Left lung (tissue), 10 donors: ENCODE measurements around the gene IL17B. TPM values are rescaled to one million over a fixed set of nuclear protein-coding genes. Genes with fewer than 3 reads are reported as not detected.

Source experiments
- ATAC-seq: fragments of 200-7000 bp; cut with Tn5 transposase; one replicate; pipeline ENCODE4 v1.9.1; 2020; ENCODE audit warnings: moderate library complexity
- DNase-seq, 4 donors: peaks; one replicate each; pipeline ENCODE4 v3.0.0-alpha.2; 2013 to 2020
- H3K27ac ChIP-seq, 2 donors: fragments of 200-600 bp; sonication (generic) in 1 of 2; one replicate each; pipeline versions ENCODE4 v1.5.0 to v1.8.0; 2020 to 2021
- H3K27me3 ChIP-seq, 2 donors: fragments of 200-600 bp; sonication (generic) in 1 of 2; one replicate each; pipeline versions ENCODE4 v1.5.0 to v1.8.0; 2020 to 2021
- H3K36me3 ChIP-seq, 2 donors: fragments of 200-600 bp; sonication (generic) in 1 of 2; one replicate each; pipeline versions ENCODE4 v1.5.0 to v1.8.0; 2020 to 2021
- H3K4me1 ChIP-seq, 2 donors: fragments of 200-600 bp; one replicate each; pipeline ENCODE4 v1.8.0; 2021
- H3K4me3 ChIP-seq, 2 donors: fragments of 200-600 bp; sonication (generic) in 1 of 2; one replicate each; pipeline versions ENCODE4 v1.5.0 to v1.8.0; 2020 to 2021; ENCODE audit warnings: mild to moderate bottlenecking in 1 of 2
- H3K9me3 ChIP-seq, 2 donors: fragments of 200-600 bp; sonication (generic) in 1 of 2; one replicate each; pipeline versions ENCODE4 v1.5.0 to v1.8.0; 2020 to 2021
- CTCF ChIP-seq, 2 donors: fragments of 200-600 bp; sonication (generic) in 1 of 2; IDR thresholded peaks; one replicate each; pipeline versions ENCODE4 v1.5.0 to v1.8.0; 2021; ENCODE audit warnings: antibody characterized with exemption in 2 of 2
- intact Hi-C, 2 donors: fragments of 100-400 bp; cut with DNase I; formaldehyde crosslinking; loops; one replicate each; pipeline versions ENCODE4 v1.11.2 to v1.14.2; 2022
- polyA plus RNA-seq, 6 donors: library from polyadenylated mRNA; unstranded; fragments of 120-200 nt; gene quantifications; one replicate each; pipeline ENCODE4 v1.2.1, GENCODE V29; 2013; ENCODE audit not compliant: insufficient read length in 6 of 6
- total RNA-seq, 2 donors: library from RNA; stranded (reverse); fragmentation: NEBNext Ultra II Directional; extraction: Animal tissue kit (Norgen Biotek cat#: 25700); gene quantifications; one replicate each; pipeline ENCODE4 v1.2.1, GENCODE V29; 2021
- donor health status: DM: no; HTN: yes; CAD: no.
- donor health status: DM: no; HTN: no; CAD: no.

IL17B gene
- total and polyA plus RNA-seq, 8 donors = 0.42 to 1.9 (median 1.4) TPM; not detected in 1

DNA sequence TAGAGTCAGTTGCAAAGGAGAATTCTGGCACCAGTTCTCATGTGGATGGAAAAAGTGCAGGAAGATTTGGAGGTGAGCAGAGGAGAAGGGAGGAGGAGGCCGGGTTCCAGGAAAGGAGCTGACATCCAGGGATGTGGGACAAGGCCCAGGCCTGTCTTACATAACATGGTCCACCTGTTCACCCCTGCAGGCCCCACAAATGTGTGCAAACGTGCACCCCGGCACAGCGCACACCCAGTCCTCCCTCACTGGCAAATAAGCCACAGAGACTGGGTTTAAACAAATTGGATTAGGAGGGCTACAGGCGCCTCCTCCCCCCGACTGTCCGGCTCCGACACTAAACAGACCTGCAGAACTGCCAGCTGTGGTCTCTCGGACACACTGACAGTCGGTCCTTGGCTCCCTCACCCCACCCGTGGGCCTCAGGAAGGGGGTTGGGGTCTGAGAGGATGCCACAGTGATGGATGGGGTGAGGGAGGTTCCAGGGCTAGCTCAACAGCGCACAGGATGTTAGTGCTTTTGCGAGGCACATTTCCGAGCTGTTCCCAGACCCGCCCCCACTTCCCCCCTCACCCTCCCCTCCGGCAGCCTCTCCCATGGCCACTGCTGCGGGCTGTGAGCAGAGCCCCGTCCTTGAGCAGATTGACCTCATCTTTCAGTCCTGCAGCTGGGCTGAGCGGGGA, 43.4 kb upstream of the IL17B start:
- DNase-seq (peak in 2 of 4 donors; percentile 92 to 96), ATAC-seq (peak; percentile 71)
- no peak for TF ChIP-seq CTCF (IDR thresholded peaks at IDR 0.05)
- H3K4me1 ChIP-seq = peaks cover 32 to 59% of the 10 kb centered on the region in 2 donors
- peak overlapping the region; percentile 70 to 81 for H3K27ac ChIP-seq
- no peaks in the 10 kb centered on the region for H3K9me3 ChIP-seq
- H3K27me3 ChIP-seq = no peaks in the 10 kb centered on the region
- H3K36me3 ChIP-seq = no peaks in the 10 kb centered on the region
- no peak overlapping the region for H3K4me3 ChIP-seq
- intact Hi-C loops = no loop called here

DNA sequence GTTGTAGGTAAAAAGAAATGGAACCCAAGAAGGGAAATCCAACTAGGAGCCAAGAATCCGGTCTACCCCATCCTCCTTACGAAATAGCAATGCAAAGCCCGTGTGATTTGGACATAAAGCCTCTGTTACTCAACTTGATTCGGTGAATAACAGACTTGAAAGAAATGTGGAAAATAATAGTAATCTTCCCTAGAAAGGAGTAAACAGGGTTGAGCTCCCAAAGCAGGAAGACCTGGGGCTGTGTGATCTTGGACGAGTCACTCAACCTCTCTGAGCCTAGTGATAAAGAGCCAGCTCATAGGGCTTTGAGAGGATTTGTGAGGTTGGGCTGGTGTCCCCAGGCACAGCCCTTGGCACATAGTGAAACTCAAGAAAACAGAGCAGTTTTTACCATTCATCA, 42.7 kb upstream of the IL17B start:
- H3K36me3 ChIP-seq = no peaks in the 10 kb centered on the region
- DNase-seq (no peak), ATAC-seq (no peak)
- TF ChIP-seq CTCF (IDR thresholded peaks at IDR 0.05) = no peak
- intact Hi-C loops = no loop called here
- H3K4me1 ChIP-seq = peaks cover 38 to 66% of the 10 kb centered on the region in 2 donors
- H3K9me3 ChIP-seq = no peaks in the 10 kb centered on the region
- H3K27ac ChIP-seq = peak overlapping the region; percentile 70 to 81
- no peaks in the 10 kb centered on the region for H3K27me3 ChIP-seq
- H3K4me3 ChIP-seq = no peak overlapping the region

DNA sequence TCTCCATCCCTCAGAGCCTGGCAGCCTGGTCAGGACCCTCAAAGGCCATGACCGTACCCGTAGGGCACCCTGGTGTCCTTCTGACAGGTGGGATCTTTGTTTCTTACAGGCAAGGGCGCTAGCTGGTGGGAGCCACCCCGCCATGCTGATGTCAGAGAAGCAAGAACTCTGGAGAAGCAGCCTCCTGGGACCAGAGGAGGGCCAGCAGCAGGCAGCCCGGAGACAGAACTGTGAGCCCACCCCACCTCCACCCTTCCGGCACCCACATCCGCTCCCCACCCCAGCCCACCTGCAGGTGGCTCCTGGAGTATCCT, 42.2 kb upstream of the IL17B start:
- TF ChIP-seq CTCF (IDR thresholded peaks at IDR 0.05) = no peak
- no peak for DNase-seq
- intact Hi-C loops = no loop called here
- ATAC-seq = no peak
- Histone ChIP-seq H3K4me1 (peaks cover 39 to 70% of the 10 kb centered on the region in 2 donors), H3K9me3 (no peaks in the 10 kb centered on the region), H3K4me3 (no peak overlapping the region), H3K27me3 (no peaks in the 10 kb centered on the region), H3K27ac (peak overlapping the region; percentile 70 to 81), H3K36me3 (no peaks in the 10 kb centered on the region)

GRCh38 chr5:149420545-149421371, 41.7 kb upstream of the IL17B start:
- no peaks in the 10 kb centered on the region for H3K27me3 ChIP-seq
- no peak overlapping the region for H3K4me3 ChIP-seq
- peak overlapping the region; percentile 70 to 81 for H3K27ac ChIP-seq
- peaks cover 39 to 70% of the 10 kb centered on the region in 2 donors for H3K4me1 ChIP-seq
- DNase-seq = no peak
- no peaks in the 10 kb centered on the region for H3K36me3 ChIP-seq
- no peaks in the 10 kb centered on the region for H3K9me3 ChIP-seq
- TF ChIP-seq CTCF (IDR thresholded peaks at IDR 0.05) = no peak
- ATAC-seq = no peak
- intact Hi-C loops = no loop called here

DNA sequence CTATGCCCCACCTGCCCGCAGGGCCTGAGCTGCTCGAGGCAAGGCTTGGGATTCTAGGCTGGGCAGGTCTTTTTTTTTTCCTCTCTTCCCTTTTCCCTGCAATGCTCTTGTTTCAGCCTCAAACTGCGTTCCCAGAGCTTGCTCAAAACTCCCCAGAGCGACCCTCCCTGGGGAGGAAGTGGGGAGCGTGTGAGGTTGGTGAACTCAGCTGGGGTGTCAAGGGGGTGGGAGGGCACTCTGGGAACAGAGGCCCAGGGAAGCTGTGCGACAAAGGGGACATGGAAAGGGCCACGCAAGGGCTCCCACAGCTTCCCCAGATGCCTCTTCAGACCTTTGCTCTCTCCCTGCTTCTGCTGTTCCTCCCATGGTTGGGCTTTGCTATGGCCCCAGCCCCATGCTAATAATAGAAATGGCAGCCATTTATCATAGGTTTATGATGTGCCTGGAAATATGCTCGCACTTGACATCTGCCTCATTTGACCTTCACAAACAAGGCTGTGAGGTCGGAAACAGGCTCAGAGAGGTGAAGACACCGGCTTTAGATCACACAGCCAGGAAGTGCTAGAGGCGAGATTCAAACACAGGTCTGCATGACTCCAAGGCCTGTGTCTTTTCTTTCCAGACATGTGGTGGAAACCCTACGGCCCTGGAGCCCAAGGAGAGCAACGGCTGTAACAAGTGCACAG, 40.9 kb upstream of the IL17B start:
- H3K4me3 ChIP-seq = no peak overlapping the region

More for the DNA sequence above, 40.9 kb upstream of the IL17B start:
- H3K36me3 ChIP-seq = no peaks in the 10 kb centered on the region
- peaks cover 39 to 70% of the 10 kb centered on the region in 2 donors for H3K4me1 ChIP-seq
- DNase-seq (no peak), ATAC-seq (no peak)
- H3K27ac ChIP-seq = peak overlapping the region in 1 of 2 donors; percentile 53
- TF ChIP-seq CTCF (IDR thresholded peaks at IDR 0.05) = no peak
- H3K27me3 ChIP-seq = no peaks in the 10 kb centered on the region
- intact Hi-C loops = no loop called here
- no peaks in the 10 kb centered on the region for H3K9me3 ChIP-seq
